GM13977 (cell line): Measurements from ENCODE around the gene SMIM33.
"Not testable (repeated sequence)": the region's sequence is repeated elsewhere in the genome, so short reads cannot be mapped to it uniquely, and the experiment has no call there.

Experiments
- DNase-seq: peaks from one replicate; pipeline ENCODE4 v3.0.0; 2012; ENCODE audit warnings: low spot score
- in situ Hi-C: fragments of 300-500 bp; cut with MboI; formaldehyde crosslinking; loops from one replicate; pipeline ENCODE4 v1.12.0; 2022; ENCODE audit warnings: low sequenced_read_pairs, low pct_unique_long_range_greater_than_20kb, mixed read lengths, inconsistent platforms; ENCODE audit not compliant: unreplicated experiment
- TF ChIP-seq, protein P1 (sequence below): IDR thresholded peaks from 2 replicates; pipeline ENCODE4 v1.5.1; 2012; ENCODE audit warnings: mild to moderate bottlenecking, control low read depth; ENCODE audit not compliant: insufficient read depth; ENCODE audit errors: extremely low read depth, missing control alignments

Gene SMIM33

DNA sequence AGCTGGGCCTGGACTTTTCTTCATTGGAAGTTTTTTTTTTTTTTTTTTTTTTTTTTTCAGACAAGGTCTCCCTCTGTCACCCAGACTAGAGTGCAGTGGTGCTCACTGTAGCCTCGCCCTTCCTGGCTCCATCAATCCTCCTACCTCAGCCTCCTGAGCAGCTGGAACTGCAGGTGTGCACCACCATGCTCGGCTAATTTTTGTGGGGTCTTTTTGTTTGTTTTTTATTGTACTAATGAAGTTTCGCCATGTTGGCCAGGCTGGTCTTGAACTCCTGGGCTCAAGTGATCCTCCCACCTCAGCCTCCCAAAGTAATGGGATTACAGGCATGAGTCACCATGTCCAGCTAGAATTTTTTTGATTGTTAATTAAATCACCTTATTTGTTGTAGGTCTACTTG, 35.1 kb upstream of the SMIM33 start:
- no peak for DNase-seq
- in situ Hi-C loops: no loop called here
- TF ChIP-seq, protein P1, sequence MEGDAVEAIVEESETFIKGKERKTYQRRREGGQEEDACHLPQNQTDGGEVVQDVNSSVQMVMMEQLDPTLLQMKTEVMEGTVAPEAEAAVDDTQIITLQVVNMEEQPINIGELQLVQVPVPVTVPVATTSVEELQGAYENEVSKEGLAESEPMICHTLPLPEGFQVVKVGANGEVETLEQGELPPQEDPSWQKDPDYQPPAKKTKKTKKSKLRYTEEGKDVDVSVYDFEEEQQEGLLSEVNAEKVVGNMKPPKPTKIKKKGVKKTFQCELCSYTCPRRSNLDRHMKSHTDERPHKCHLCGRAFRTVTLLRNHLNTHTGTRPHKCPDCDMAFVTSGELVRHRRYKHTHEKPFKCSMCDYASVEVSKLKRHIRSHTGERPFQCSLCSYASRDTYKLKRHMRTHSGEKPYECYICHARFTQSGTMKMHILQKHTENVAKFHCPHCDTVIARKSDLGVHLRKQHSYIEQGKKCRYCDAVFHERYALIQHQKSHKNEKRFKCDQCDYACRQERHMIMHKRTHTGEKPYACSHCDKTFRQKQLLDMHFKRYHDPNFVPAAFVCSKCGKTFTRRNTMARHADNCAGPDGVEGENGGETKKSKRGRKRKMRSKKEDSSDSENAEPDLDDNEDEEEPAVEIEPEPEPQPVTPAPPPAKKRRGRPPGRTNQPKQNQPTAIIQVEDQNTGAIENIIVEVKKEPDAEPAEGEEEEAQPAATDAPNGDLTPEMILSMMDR: no peak

DNA sequence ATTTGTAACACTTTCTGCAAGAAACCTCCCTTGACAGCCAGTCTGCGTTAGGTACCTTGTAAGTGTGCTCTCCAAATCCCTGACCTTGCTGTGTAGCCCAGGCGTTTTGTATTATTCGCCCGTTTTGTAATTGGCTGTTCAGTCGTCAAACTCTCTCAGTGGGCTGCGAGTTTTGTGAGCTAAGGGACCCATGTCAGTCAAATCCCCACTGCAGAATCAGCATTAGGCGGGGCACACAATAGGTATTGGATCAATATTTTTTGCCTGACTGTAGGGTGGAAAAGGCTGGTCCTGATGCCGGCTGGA, 32.1 kb upstream of the SMIM33 start:
- DNase-seq: no peak
- TF ChIP-seq, protein P1: no peak
- in situ Hi-C loops: no loop called here

DNA sequence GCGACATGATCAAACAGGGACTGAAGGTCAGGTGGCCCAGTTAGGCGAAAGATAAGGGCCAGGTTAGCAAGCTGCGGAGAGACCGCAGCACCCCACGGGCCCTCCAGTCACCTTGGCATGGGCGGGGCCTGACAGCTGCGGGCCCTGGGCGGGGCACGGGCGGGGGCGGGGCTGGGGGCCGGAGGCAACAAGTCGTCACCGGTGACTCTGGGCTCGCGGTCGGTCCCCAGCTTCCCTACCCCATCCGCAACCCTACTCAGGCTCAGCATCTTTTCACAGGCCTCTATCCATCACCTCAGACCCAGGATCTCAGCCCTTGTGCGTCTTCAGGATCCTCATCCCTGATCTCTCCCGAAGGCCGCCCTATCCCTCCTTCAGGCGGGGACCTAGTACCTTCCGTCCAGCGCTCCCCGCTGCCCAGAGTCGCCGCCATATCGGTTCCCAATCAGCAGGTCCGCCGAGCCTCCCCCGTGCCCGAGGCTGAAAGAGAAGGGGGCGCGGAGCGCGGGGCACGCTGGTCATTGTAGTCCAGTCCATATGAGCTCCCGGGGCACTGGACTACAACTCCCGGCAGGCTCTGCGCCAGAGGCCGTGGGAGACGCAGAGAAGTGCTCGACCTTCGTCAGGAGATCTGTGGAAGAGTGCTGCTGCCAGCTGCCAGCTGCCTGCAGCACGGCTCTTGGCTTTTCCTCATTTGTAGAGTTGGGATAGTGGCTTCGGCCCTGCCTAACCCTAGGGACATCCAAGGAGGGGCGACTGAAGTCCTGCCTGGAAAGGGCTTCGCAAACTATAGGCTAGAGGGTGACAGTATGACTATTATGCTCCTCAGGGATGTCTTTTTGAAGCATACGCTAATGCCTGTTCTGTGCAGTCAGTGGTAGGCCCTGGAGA, 31.5 kb upstream of the SMIM33 start, which contains the start of gene DNAJC18:
Gene DNAJC18 (minus strand): TSS at position 513 of the 891 bp plus-strand sequence. CDS start 80 bp downstream, at position 433.
- in situ Hi-C loops: no loop called here
- TF ChIP-seq, protein P1: no peak
- peak; percentile 91 for DNase-seq

DNA sequence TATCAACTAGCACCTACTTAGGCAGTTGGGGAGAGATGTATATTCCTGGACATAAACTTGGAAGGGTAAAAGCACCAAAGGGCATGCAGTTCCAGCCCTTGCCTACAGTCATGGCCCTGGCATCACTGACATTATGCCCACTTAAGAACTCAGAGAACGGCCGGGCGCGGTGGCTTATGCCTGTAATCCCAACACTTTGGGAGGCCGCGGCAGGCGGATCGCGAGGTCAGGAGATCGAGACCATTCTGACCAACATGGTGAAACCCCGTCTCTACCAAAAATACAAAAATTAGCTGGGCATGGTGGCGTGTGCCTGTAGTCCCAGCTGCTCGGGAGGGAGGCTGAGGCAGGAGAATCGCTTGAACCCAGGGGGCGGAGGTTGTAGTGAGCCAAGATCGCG, 30.4 kb upstream of the SMIM33 start:
- DNase-seq, in situ Hi-C loops: not testable (repeated sequence)

DNA sequence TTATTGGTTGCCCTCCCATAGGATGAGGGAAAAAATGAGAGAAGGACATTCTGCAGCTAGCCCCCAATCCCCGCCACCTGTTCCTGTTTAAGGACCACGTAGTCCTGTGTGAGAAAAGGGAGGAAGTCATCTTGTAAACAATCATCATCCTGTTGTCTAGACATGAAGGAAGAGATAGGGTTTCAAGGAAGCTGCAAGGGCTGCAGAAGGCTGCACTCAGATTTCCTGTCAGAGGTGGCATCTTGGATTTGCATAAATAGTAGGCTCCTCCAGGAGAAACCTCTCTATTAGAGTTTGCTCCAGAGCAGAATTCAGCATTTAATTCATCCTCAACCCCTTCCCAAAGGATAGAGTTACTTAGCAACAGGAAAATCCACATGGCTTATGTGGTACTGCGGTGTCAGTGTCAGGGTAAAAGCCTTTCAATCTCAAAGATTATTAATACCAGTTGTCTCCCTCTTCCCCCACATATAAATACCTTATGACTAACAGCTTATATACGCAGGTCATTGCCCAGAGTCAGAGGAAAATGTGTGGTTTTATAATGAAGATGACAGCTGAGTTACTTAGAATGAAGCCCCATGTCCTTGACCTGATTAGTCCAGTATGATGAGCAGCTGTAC, 26.9 kb upstream of the SMIM33 start:
- in situ Hi-C loops: no loop called here
- no peak for DNase-seq
- TF ChIP-seq, protein P1: no peak

DNA sequence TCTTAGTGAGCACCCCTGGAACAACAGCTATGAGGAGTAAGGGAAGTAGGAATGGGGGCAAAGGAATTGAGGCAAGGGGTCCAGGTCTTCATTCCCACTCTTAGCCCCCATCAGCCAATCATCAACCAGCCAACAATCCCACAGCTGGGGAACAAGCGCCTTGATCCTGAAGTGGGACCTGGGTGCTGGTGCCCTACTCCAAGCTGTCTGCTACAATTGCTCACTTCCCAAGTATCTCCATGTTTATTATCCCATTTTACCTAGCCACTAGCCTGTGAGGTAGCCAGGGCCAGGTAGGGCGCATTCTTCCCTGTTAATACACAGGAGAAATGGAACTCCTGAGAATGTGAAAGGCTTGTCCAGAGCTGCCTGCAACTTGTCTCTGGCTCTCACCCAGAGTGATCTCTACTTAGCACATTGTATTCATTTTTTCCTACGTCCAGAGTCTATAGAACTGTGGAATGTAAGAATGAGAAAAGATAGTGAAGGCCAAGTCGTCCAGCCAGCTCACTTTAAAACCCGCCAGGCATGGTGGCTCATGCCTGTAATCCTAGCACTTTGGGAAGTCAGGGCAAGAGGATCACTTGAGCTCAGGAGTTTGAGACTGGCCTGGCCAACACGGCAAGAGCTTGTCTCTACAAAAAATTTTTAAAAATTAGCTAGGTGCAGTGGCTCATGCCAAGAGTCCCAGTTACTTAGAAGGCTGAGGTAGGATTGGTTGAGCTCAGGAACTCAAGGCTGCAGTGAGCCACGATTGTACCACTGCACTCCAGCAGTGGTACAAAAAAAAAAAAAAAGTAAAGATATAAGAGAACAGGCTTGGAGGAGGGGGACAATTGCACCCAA, 25.3 kb upstream of the SMIM33 start:
- TF ChIP-seq, protein P1: no peak
- no peak for DNase-seq
- in situ Hi-C loops: no loop called here
